GM10248 (cell line): ENCODE data around the gene PDE6B.
"Not testable (repeated sequence)": the region's sequence is repeated elsewhere in the genome, so short reads cannot be mapped to it uniquely, and the experiment has no call there.

Experiments used
- CTCF ChIA-PET: fragments of 300-600 bp; sonication (Branson Sonifier 250); formaldehyde crosslinking; extraction: SDS; loops from one replicate; lab custom pipeline; 2021; ENCODE audit warnings: antibody characterized with exemption; lab: Yijun Ruan, JAX
- POLR2A ChIA-PET: fragments of 350-650 bp; sonication (Branson Sonifier 250); formaldehyde crosslinking; extraction: SDS; loops from one replicate; lab custom pipeline; 2020; ENCODE audit warnings: antibody characterized with exemption; lab: Yijun Ruan, JAX
- DNase-seq: peaks from one replicate; pipeline ENCODE4 v3.0.0; 2012; ENCODE audit errors: extremely low spot score
- TF ChIP-seq, protein P1 (sequence below): IDR thresholded peaks from 2 replicates; pipeline ENCODE4 v1.5.1; 2012; ENCODE audit warnings: mild to moderate bottlenecking, low read depth; ENCODE audit errors: extremely low read depth, missing control alignments, control extremely low read depth

Gene PDE6B

GRCh38 chr4:635851-636627 is 10.7 kb downstream of the PDE6B start:
- no peak for DNase-seq
- TF ChIP-seq, protein P1, sequence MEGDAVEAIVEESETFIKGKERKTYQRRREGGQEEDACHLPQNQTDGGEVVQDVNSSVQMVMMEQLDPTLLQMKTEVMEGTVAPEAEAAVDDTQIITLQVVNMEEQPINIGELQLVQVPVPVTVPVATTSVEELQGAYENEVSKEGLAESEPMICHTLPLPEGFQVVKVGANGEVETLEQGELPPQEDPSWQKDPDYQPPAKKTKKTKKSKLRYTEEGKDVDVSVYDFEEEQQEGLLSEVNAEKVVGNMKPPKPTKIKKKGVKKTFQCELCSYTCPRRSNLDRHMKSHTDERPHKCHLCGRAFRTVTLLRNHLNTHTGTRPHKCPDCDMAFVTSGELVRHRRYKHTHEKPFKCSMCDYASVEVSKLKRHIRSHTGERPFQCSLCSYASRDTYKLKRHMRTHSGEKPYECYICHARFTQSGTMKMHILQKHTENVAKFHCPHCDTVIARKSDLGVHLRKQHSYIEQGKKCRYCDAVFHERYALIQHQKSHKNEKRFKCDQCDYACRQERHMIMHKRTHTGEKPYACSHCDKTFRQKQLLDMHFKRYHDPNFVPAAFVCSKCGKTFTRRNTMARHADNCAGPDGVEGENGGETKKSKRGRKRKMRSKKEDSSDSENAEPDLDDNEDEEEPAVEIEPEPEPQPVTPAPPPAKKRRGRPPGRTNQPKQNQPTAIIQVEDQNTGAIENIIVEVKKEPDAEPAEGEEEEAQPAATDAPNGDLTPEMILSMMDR = no peak
- CTCF ChIA-PET = no interaction called here
- POLR2A ChIA-PET = no interaction called here

GRCh38 chr4:636628-637159 is 11.3 kb downstream of the PDE6B start:
- DNase-seq = no peak
- ChIA-PET POLR2A (no interaction called here), CTCF (no interaction called here)
- TF ChIP-seq, protein P1 = no peak

DNA sequence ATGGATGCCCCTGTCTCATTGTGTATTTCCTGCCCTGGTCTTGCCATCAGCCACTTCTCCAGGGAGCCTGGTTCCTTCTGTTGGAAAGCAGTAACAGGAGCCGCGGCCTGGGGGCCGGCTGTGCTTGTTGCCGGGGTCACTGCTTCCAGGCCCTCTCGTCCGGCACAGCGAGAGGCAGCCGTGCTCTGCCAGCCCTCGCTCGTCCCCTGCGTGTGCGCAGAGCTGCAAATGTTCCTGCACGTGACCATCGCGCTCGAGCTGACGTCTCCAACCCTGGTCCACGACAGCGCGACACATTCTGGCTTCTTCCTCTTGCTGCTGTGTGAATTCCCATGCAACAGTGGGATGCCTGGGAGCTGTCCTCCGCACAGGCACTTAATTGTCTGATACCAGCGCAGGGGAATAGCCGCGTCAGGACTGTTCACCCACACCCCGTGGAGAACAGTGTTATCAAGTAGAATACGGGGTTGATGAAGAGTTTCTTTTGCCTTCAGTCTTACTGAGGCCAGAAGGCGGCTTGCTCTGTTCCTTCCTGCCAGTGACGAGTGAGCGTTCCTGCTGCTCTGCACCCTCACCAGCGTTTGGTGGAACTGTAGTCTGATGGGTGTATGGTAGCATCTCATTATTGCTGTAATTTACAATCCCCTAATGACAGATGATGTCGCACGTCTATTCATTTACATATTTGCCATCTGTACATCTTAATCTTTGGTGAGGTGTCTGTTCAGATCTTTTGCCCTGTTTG is 12.3 kb downstream of the PDE6B start:
- ChIA-PET POLR2A (no interaction called here), CTCF (no interaction called here)
- TF ChIP-seq, protein P1 = no peak
- DNase-seq = no peak

- DNase-seq, CTCF ChIA-PET, POLR2A ChIA-PET: not testable (repeated sequence)
These were observed 17.0 kb downstream of the PDE6B start for GRCh38 chr4:642366-642765.

- TF ChIP-seq, protein P1 = no peak
- DNase-seq = no peak
- ChIA-PET POLR2A (no interaction called here), CTCF (no interaction called here)
These were observed 21.1 kb downstream of the PDE6B start for GRCh38 chr4:646460-646859.

DNA sequence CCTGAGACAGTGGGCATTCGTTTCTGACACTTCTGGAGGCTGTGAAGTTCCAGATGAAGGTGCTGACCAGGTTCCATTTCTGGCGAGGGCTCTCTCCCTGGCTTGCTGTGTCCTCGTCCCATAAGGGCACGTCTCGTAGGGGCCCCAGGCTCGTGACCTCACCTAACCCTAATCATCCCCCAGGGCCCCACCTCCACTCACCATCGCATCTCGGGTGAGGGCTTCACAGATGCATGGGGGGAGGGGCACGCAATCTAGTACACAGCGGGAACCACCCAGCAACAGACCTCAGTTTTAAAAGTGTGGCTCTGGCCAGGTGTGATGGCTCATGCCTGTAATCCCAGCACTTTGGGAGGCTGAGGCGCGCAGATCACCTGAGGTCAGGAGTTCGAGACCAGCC is 22.1 kb downstream of the PDE6B start:
- DNase-seq = no peak
- ChIA-PET CTCF (no interaction called here), POLR2A (no interaction called here)
- TF ChIP-seq, protein P1 = no peak

- POLR2A ChIA-PET = no interaction called here
- no peak for DNase-seq
- CTCF ChIA-PET = no interaction called here
- TF ChIP-seq, protein P1 = no peak
These were observed 23.4 kb downstream of the PDE6B start for GRCh38 chr4:648579-649292.
